COLO668 (cell line): ENCODE measurements around the gene SGCA.

ENCODE experiments used
- DNase-seq: peaks from one replicate; lab custom pipeline; 2025; ENCODE audit not compliant: unreplicated experiment; lab: John Stamatoyannopoulos, UW

SGCA gene

DNA sequence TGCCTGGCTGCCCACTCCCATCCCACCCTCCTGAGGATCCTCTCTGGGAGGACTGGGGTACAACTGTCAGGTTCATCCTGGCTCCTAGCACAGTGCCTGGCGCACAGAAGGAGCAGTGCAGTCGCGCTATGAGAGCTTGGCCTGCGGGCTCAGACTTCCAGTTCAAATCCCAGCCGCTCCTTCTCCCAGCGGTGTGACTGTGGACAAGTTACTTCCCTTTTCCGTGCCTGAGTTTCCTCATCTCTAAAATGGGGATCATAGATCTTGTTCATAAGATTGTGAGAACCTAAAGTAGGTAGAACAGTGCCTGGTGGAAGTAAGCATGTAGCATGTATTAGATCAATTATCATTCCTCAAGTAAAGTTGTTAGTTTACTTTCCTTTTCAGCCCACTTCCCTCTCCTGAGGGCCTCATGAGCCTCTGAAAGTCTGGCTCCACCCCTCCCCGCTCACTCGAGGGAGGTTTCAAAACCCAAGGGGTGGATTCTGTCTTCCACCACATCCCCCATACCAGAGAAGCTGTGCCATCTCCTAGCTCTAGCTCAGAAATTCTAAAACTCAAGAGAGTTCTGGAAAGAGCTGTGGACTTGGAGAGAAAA lies 55.6 kb downstream of the SGCA start:
- no peak for DNase-seq

DNA sequence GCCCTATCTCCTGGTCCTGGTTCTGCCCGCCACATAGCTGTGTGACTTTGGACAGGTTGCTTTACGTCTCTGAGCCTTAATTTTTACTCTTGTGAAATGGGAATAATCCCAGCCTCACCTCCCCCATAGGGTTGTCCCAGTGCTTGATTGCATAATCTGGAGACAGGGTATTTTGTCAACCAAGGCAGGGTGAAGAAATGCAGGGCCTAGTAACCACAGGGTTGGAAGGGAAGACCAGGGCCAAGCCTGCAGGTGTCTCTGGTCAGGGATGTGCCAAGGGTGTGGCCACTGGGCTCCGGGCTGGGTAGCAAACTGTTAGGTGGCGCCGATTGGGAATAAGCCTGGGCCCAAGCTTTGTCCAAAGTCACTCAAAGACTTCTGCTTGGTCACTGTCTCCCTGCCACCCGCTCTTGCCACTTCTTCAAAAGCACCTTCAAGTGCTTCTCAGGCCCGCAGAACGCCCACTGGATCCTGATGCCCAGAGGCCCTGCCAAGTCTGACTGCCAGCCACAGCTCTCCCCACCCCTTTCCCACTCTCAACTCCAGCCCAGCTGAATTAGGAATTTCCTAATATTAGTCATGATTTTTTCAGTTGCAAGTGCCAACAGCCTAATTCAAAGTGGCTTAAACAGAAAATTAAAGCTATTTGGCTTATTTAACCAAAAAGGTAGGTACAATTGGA lies 56.2 kb downstream of the SGCA start:
- no peak for DNase-seq

DNA sequence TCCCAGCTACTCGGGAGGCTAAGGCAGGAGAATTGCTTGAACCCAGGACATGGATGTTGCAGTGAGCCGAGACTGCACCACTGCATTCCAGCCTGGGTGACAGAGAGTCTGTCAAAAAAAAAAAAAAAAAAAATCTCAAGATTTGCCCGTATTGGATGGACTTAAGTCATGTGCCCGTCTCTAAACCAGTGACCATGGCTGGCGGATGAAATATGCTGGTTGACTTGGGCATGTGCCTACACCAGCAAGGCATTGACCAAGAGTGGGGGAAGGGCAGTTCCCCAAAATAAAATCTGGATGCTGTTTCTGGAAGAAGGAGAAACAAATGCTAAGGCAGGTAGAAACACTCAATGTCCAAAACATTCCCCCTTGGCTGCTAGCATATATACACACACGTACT lies 57.1 kb downstream of the SGCA start:
- no peak for DNase-seq
